ENCODE results near the gene NXPH3.

NXPH3 gene

GRCh38 chr17:49621420-49621819 is 45.7 kb downstream of the NXPH3 start:
- POLR2A ChIA-PET, result no interaction called here
- CTCF ChIA-PET, result interaction anchor here (0.7 to 1.1 kb wide), 4 partner anchors 11 to 75 kb away, joined by 3 read pairs; no protein-coding TSS in a partner anchor
- DNase-seq (ENCODE audit: low read depth, low spot score), result no peak
- no peak for TF ChIP-seq CTCF (IDR thresholded peaks at IDR 0.05; ENCODE audit: insufficient read depth, low read length, missing control alignments)
- H3K4me3 ChIP-seq (ENCODE audit: low read depth, low read length), result no peak overlapping the region

- ChIA-PET POLR2A (no interaction called here), CTCF (interaction anchor here (0.7 to 1.1 kb wide), 3 partner anchors 11 to 54 kb away, joined by 3 read pairs; no protein-coding TSS in a partner anchor)
- no peak overlapping the region for H3K4me3 ChIP-seq (ENCODE audit: low read depth, low read length)
- DNase-seq (ENCODE audit: low read depth, low spot score), result no peak
- TF ChIP-seq CTCF (IDR thresholded peaks at IDR 0.05; ENCODE audit: insufficient read depth, low read length, missing control alignments), result no peak
Observed at GRCh38 chr17:49621946-49622529, 46.4 kb downstream of the NXPH3 start.

GRCh38 chr17:49624896-49625295 is 49.2 kb downstream of the NXPH3 start:
- TF ChIP-seq CTCF (IDR thresholded peaks at IDR 0.05; ENCODE audit: insufficient read depth, low read length, missing control alignments), result no peak
- no peak overlapping the region for H3K4me3 ChIP-seq (ENCODE audit: low read depth, low read length)
- CTCF ChIA-PET, result interaction anchor here (0.9 to 1.0 kb wide), 2 partner anchors 11 to 12 kb away, joined by 3 to 4 read pairs; no protein-coding TSS in a partner anchor
- DNase-seq (ENCODE audit: low read depth, low spot score), result no peak
- POLR2A ChIA-PET, result interaction anchor here (0.9 kb wide), 1 partner anchor 10 kb away, joined by 3 read pairs; no protein-coding TSS in a partner anchor

- no peak for DNase-seq (ENCODE audit: low read depth, low spot score)
- H3K4me3 ChIP-seq (ENCODE audit: low read depth, low read length), result no peak overlapping the region
- CTCF ChIA-PET, result no interaction called here
- POLR2A ChIA-PET, result no interaction called here
- no peak for TF ChIP-seq CTCF (IDR thresholded peaks at IDR 0.05; ENCODE audit: insufficient read depth, low read length, missing control alignments)
Observed at GRCh38 chr17:49629447-49629846, 53.8 kb downstream of the NXPH3 start.

GRCh38 chr17:49630113-49630900 is 54.6 kb downstream of the NXPH3 start:
- ChIA-PET POLR2A (no interaction called here), CTCF (no interaction called here)
- TF ChIP-seq CTCF (IDR thresholded peaks at IDR 0.05; ENCODE audit: insufficient read depth, low read length, missing control alignments), result no peak
- DNase-seq (ENCODE audit: low read depth, low spot score), result no peak
- H3K4me3 ChIP-seq (ENCODE audit: low read depth, low read length), result no peak overlapping the region

- TF ChIP-seq CTCF (IDR thresholded peaks at IDR 0.05; ENCODE audit: insufficient read depth, low read length, missing control alignments), result no peak
- DNase-seq (ENCODE audit: low read depth, low spot score), result no peak
- no peak overlapping the region for H3K4me3 ChIP-seq (ENCODE audit: low read depth, low read length)
- ChIA-PET POLR2A (no interaction called here), CTCF (interaction anchor here (1.2 to 3.1 kb wide), 4 partner anchors 17 to 76 kb away, joined by 3 to 12 read pairs (median 4); no protein-coding TSS in a partner anchor)
Observed at GRCh38 chr17:49631496-49631895, 55.8 kb downstream of the NXPH3 start.
